Transverse colon (tissue), 4 donors: ENCODE results near the gene HOXB6. TPM values are rescaled to one million over a fixed set of nuclear protein-coding genes. Genes with fewer than 3 reads are reported as not detected.

Experiments used
- DNase-seq: peaks from one replicate; pipeline ENCODE4 v3.0.0-alpha.2; 2019
- H3K27ac ChIP-seq, 4 donors: fragments of 200-600 bp; sonication (generic); 2 replicates each; pipeline ENCODE4 v1.5.1; 2016 to 2018; ENCODE audit warnings: inconsistent platforms in 4 of 4
- H3K27me3 ChIP-seq: fragments of 200-600 bp; sonication (generic); 2 replicates; pipeline ENCODE4 v1.5.1; 2017; ENCODE audit warnings: inconsistent platforms
- H3K36me3 ChIP-seq, 4 donors: fragments of 200-600 bp; sonication (generic); 2 replicates each; pipeline ENCODE4 v1.5.1; 2017 to 2019; ENCODE audit warnings: inconsistent platforms in 4 of 4
- H3K4me1 ChIP-seq, 4 donors: fragments of 200-600 bp; sonication (generic); 2 replicates each; pipeline ENCODE4 v1.5.1; 2017 to 2020; ENCODE audit warnings: inconsistent platforms in 4 of 4
- H3K4me3 ChIP-seq, 4 donors: fragments of 200-600 bp; sonication (generic); 1 replicate in 1 of 4; 2 replicates in 3 of 4; pipeline versions ENCODE4 v1.5.1 to v1.6.1; 2017 to 2019; ENCODE audit warnings: inconsistent platforms in 4 of 4
- H3K9me3 ChIP-seq, 2 donors: fragments of 200-600 bp; sonication (generic); 2 replicates each; pipeline ENCODE4 v1.5.1; 2017 to 2019; ENCODE audit warnings: inconsistent platforms in 2 of 2
- EP300 ChIP-seq: sonication (generic); formaldehyde crosslinking; IDR thresholded peaks from one replicate; pipeline ENCODE4 v1.6.1; 2017; ENCODE audit warnings: antibody characterized with exemption, low read depth
- POLR2A ChIP-seq: fragments of 450-650 bp; IDR thresholded peaks from one replicate; pipeline ENCODE4 v1.6.1; 2016; ENCODE audit warnings: antibody characterized with exemption, mild to moderate bottlenecking, moderate library complexity
- POLR2AphosphoS5 ChIP-seq, 3 donors: sonication (generic); formaldehyde crosslinking; IDR thresholded peaks; one replicate each; pipeline ENCODE4 v1.6.1; 2016; ENCODE audit warnings: antibody characterized with exemption in 3 of 3
- WGBS, 2 donors: methylation state at CpG; one replicate each; pipeline ENCODE4 v1.1.5; 2018; ENCODE audit warnings: low coverage in 1 of 2; 5-methylcytosine and 5-hydroxymethylcytosine counted together
- in situ Hi-C, 4 donors: fragments of 200-750 bp; cut with MboI; loops; one replicate each; pipeline versions ENCODE4 v1.15.0 to v1.15.1; 2017; ENCODE audit warnings: low sequenced_read_pairs in 3 of 4, low pct_ligation_motif_present in 1 of 4, low pct_unique_long_range_greater_than_20kb in 1 of 4
- intact Hi-C: fragments of 100-400 bp; cut with DNase I; formaldehyde crosslinking; loops from one replicate; pipeline ENCODE4 v1.15.1; 2023; ENCODE audit warnings: low total_unique reads
- total RNA-seq, 4 donors: library from RNA; depleted of rRNA; stranded (reverse); fragments of >200 nt; gene quantifications; one replicate each; pipeline ENCODE4 v1.1.0, GENCODE V29; 2016
- TF ChIP-seq, protein P1 (sequence below), 5 experiments: fragments of 200-600 bp in 3 of 5; fragments of 450-650 bp in 2 of 5; sonication (generic) in 3 of 5; IDR thresholded peaks; 1 replicate in 2 of 5; 2 replicates in 3 of 5; pipeline ENCODE4 v1.5.1; 2016 to 2017; ENCODE audit warnings: antibody characterized with exemption in 5 of 5, inconsistent platforms in 3 of 5, mild to moderate bottlenecking in 2 of 5, moderate library complexity in 1 of 5

Gene HOXB6
- total RNA-seq, 4 donors from 2014 or later = 42.7 to 78.4 (median 62.5) TPM

- Histone ChIP-seq H3K9me3 (no peaks in the 10 kb centered on the region), H3K27ac (peak overlapping the region; percentile 90 to 94 (median 92)), H3K4me3 (peak overlapping the region; percentile 62 to 75 (median 68)), H3K27me3 (peaks cover 43% of the 10 kb centered on the region), H3K36me3 (no peaks in the 10 kb centered on the region), H3K4me1 (peaks cover 0 to 58% (median 48%) of the 10 kb centered on the region in 4 donors)
- 13 to 79% methylated on average over 2 to 14 of the region's 15 CpGs for WGBS, 2 donors
- TF ChIP-seq POLR2AphosphoS5 (IDR thresholded peaks at IDR 0.05) (no peak), POLR2A (no peak), EP300 (no peak)
- TF ChIP-seq, protein P1, sequence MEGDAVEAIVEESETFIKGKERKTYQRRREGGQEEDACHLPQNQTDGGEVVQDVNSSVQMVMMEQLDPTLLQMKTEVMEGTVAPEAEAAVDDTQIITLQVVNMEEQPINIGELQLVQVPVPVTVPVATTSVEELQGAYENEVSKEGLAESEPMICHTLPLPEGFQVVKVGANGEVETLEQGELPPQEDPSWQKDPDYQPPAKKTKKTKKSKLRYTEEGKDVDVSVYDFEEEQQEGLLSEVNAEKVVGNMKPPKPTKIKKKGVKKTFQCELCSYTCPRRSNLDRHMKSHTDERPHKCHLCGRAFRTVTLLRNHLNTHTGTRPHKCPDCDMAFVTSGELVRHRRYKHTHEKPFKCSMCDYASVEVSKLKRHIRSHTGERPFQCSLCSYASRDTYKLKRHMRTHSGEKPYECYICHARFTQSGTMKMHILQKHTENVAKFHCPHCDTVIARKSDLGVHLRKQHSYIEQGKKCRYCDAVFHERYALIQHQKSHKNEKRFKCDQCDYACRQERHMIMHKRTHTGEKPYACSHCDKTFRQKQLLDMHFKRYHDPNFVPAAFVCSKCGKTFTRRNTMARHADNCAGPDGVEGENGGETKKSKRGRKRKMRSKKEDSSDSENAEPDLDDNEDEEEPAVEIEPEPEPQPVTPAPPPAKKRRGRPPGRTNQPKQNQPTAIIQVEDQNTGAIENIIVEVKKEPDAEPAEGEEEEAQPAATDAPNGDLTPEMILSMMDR (IDR thresholded peaks at IDR 0.05) = no peak
- DNase-seq = no peak
- in situ Hi-C loops (no loop called here), intact Hi-C loops (no loop called here)
Observed at GRCh38 chr17:48609759-48610281, 5.0 kb upstream of the HOXB6 start.

DNA sequence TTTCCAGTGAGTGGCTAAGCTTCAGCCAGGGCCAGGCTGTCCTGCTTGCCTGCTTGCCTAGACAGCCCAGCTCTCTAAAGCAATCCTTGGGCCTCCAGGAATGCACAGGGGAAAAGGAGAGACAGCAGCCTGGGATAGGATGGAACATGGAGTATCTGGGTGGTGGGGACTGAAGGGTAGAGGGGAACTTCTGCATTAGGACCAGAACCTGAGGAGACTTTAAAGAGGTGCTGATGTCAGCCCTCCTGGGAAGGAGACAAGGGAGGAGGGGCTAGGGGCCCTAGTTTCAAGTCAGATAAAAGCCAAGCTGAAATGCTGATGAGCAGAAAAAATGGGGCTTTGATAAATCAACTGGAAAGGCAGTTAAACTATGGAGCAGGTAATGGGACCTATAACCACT lies 4.2 kb upstream of the HOXB6 start:
- peak overlapping the region in 1 of 4 donors; percentile 90 for H3K27ac ChIP-seq
- DNase-seq = no peak
- H3K27me3 ChIP-seq = peaks cover 37% of the 10 kb centered on the region
- intact Hi-C loops (no loop called here), in situ Hi-C loops (no loop called here)
- no peaks in the 10 kb centered on the region for H3K36me3 ChIP-seq
- no peak for TF ChIP-seq EP300
- TF ChIP-seq, protein P1 (IDR thresholded peaks at IDR 0.05) = no peak
- no peak for TF ChIP-seq POLR2AphosphoS5 (IDR thresholded peaks at IDR 0.05)
- no peak for TF ChIP-seq POLR2A
- H3K4me3 ChIP-seq = peak overlapping the region in 2 of 4 donors; percentile 70 to 75
- no peaks in the 10 kb centered on the region for H3K9me3 ChIP-seq
- peaks cover 0 to 50% (median 40%) of the 10 kb centered on the region in 4 donors for H3K4me1 ChIP-seq

- TF ChIP-seq POLR2A (no peak), EP300 (no peak), POLR2AphosphoS5 (IDR thresholded peaks at IDR 0.05) (no peak)
- TF ChIP-seq, protein P1 (IDR thresholded peaks at IDR 0.05) = no peak
- peaks cover 35% of the 10 kb centered on the region for H3K27me3 ChIP-seq
- 100% methylated on average over 1 of the region's 1 CpG for WGBS, 2 donors
- no peak overlapping the region for H3K27ac ChIP-seq
- DNase-seq = no peak
- peaks cover 0 to 44% (median 36%) of the 10 kb centered on the region in 4 donors for H3K4me1 ChIP-seq
- in situ Hi-C loops = no loop called here
- no peaks in the 10 kb centered on the region for H3K36me3 ChIP-seq
- H3K9me3 ChIP-seq = no peaks in the 10 kb centered on the region
- intact Hi-C loops = no loop called here
- no peak overlapping the region for H3K4me3 ChIP-seq
Observed at GRCh38 chr17:48608494-48608834, 3.7 kb upstream of the HOXB6 start.

DNA sequence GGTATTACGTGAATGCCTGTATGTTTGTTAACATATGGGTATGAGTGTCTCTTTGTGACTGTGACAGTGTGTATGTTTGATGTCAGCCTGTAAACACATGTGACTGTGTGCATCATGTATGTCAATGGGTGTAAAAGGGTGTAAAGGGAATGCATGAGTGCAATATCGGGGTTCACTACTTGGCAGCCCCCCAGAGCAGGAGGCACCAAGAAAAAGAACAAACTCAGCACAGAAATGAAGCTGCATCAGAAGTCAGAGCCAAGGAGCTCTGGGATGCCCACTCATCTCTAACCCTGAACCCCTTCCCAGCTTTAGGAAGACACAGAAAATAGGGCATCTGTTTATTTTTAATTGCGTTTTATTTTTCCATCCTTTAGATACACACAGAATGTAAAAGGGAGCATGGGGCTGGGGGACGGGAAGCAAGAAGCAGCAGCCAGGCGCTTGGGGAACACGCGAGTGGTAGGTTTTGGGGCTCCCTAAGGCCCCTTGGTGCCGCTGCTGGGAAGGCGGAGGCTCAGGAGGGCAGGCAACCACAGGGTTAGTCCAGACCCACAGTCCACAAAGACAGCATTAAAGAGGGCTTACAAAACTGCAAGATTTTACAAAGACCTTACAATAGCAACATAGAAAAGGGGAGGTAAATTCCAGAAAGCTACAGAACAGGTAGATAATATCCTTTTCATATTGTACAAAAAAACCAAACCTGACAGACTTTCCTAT lies 2.3 kb upstream of the HOXB6 start:
- TF ChIP-seq, protein P1 (IDR thresholded peaks at IDR 0.05) = no peak
- TF ChIP-seq EP300 = no peak
- TF ChIP-seq POLR2A = no peak
- no peak for TF ChIP-seq POLR2AphosphoS5 (IDR thresholded peaks at IDR 0.05)
- no peak for DNase-seq
- Histone ChIP-seq H3K4me1 (peaks cover 0 to 39% (median 31%) of the 10 kb centered on the region in 4 donors), H3K27ac (no peak overlapping the region), H3K4me3 (no peak overlapping the region), H3K36me3 (no peaks in the 10 kb centered on the region), H3K9me3 (no peaks in the 10 kb centered on the region), H3K27me3 (peaks cover 21% of the 10 kb centered on the region)
- intact Hi-C loops (no loop called here), in situ Hi-C loops (no loop called here)
- 88 to 96% methylated on average over 9 of the region's 9 CpGs for WGBS, 2 donors
